Right cardiac atrium (tissue), 5 donors: ENCODE results near the gene BAIAP3. TPM values are rescaled to one million over a fixed set of nuclear protein-coding genes. Genes with fewer than 3 reads are reported as not detected.
"Not testable (repeated sequence)": the region's sequence is repeated elsewhere in the genome, so short reads cannot be mapped to it uniquely, and the experiment has no call there.

Experiments
- ATAC-seq, 2 donors: fragments of 200-7000 bp; cut with Tn5 transposase; one replicate each; pipeline versions ENCODE4 v1.8.0 to v1.9.1; 2020; ENCODE audit warnings: moderate library complexity in 2 of 2, mild to moderate bottlenecking in 1 of 2
- DNase-seq, 3 donors: peaks; one replicate each; pipeline ENCODE4 v3.0.0-alpha.2; 2020
- H3K27ac ChIP-seq: one replicate; pipeline ENCODE4 v1.5.1; 2013; ENCODE audit warnings: mild to moderate bottlenecking, low read length, control low read depth, moderate library complexity
- H3K27me3 ChIP-seq: one replicate; pipeline ENCODE4 v1.6.1; 2013; ENCODE audit not compliant: control insufficient read depth, insufficient read depth
- H3K4me1 ChIP-seq: one replicate; pipeline ENCODE4 v1.6.1; 2013; ENCODE audit warnings: low read length; ENCODE audit not compliant: control insufficient read depth, insufficient read depth
- H3K4me3 ChIP-seq: one replicate; pipeline ENCODE4 v1.5.1; 2013; ENCODE audit warnings: low read length, control low read depth
- H3K9me3 ChIP-seq: one replicate; pipeline ENCODE4 v1.6.1; 2013; ENCODE audit warnings: low read length; ENCODE audit not compliant: control insufficient read depth
- WGBS: extraction: QIAGEN DNeasy Blood & Tissue Kit; methylation state at CpG from one replicate; pipeline ENCODE4 v1.1.7; 2013; 5-methylcytosine and 5-hydroxymethylcytosine counted together
- intact Hi-C, 4 donors: fragments of 100-400 bp; cut with DNase I; formaldehyde crosslinking; loops; one replicate each; pipeline versions ENCODE4 v1.11.0 to v1.14.0; 2022 to 2023
- polyA plus RNA-seq: library from polyadenylated mRNA; stranded (reverse); fragments of 200-250 nt; gene quantifications from one replicate; pipeline ENCODE4 v1.2.3, GENCODE V29; 2013
- total RNA-seq, 4 donors: library from RNA; stranded (reverse); fragmentation: NEBNext Ultra II Directional; extraction: Animal tissue kit (Norgen Biotek cat#: 25700); gene quantifications; one replicate each; pipeline ENCODE4 v1.2.1, GENCODE V29; 2021
- donor health status: healthy with polysubstance abuse.
- donor health status: DM: no; HTN: yes; CAD: no.
- donor health status: DM: no; HTN: no; CAD: no.
- donor health status: DM: no; HTN: yes; CAD: no; lungs with severe emphysema.
- donor health status: DM: yes; HTN: yes; CAD: no.

The BAIAP3 gene
- total and polyA plus RNA-seq, 5 donors: 0.53 to 2.7 (median 1.8) TPM

GRCh38 chr16:1328136-1328535 lies 5.3 kb upstream of the BAIAP3 start:
- H3K4me1 ChIP-seq, H3K4me3 ChIP-seq, H3K27ac ChIP-seq, DNase-seq, H3K9me3 ChIP-seq, H3K27me3 ChIP-seq, intact Hi-C loops, ATAC-seq: not testable (repeated sequence)
- 89% methylated on average over 20 of the region's 20 CpGs for WGBS

GRCh38 chr16:1328961-1329360 lies 4.5 kb upstream of the BAIAP3 start:
- H3K27me3 ChIP-seq, H3K9me3 ChIP-seq, H3K27ac ChIP-seq, H3K4me3 ChIP-seq, DNase-seq, intact Hi-C loops, H3K4me1 ChIP-seq, ATAC-seq: not testable (repeated sequence)
- WGBS: 93% methylated on average over 10 of the region's 10 CpGs

- WGBS: 67% methylated on average over 17 of the region's 17 CpGs
- no peaks in the 10 kb centered on the region for H3K4me1 ChIP-seq
- DNase-seq: no peak
- no peaks in the 10 kb centered on the region for H3K27me3 ChIP-seq
- ATAC-seq: no peak
- H3K4me3 ChIP-seq: no peak overlapping the region
- H3K27ac ChIP-seq: no peak overlapping the region
- H3K9me3 ChIP-seq: no peaks in the 10 kb centered on the region
- intact Hi-C loops: loop anchor here in 1 of 4 donors (10.0 kb wide), 1 partner anchor 64 kb away; no protein-coding TSS in a partner anchor
These were observed 3.1 kb upstream of the BAIAP3 start for GRCh38 chr16:1330260-1330914.

GRCh38 chr16:1330931-1331711 lies 2.3 kb upstream of the BAIAP3 start:
- Histone ChIP-seq H3K27me3 (no peaks in the 10 kb centered on the region), H3K9me3 (no peaks in the 10 kb centered on the region), H3K27ac (no peak overlapping the region), H3K4me1 (no peaks in the 10 kb centered on the region), H3K4me3 (peak overlapping the region; percentile 49)
- ATAC-seq: no peak
- intact Hi-C loops: loop anchor here in 1 of 4 donors (10.0 kb wide), 1 partner anchor 64 kb away; no protein-coding TSS in a partner anchor
- DNase-seq: no peak
- 49% methylated on average over 22 of the region's 22 CpGs for WGBS

GRCh38 chr16:1331712-1332617 lies 1.5 kb upstream of the BAIAP3 start:
- peak; percentile 4 to 17 for ATAC-seq
- H3K4me3 ChIP-seq: peak overlapping the region; percentile 49
- WGBS: 3% methylated on average over 34 of the region's 34 CpGs
- H3K9me3 ChIP-seq: no peaks in the 10 kb centered on the region
- no peaks in the 10 kb centered on the region for H3K4me1 ChIP-seq
- no peaks in the 10 kb centered on the region for H3K27me3 ChIP-seq
- DNase-seq: peak; percentile 58 to 79 (median 78)
- H3K27ac ChIP-seq: peak overlapping the region; percentile 2
- intact Hi-C loops: loop anchor here in 1 of 4 donors (10.0 kb wide), 1 partner anchor 63 kb away; no protein-coding TSS in a partner anchor

GRCh38 chr16:1332618-1333148 lies 762 bp upstream of the BAIAP3 start:
- ATAC-seq: peak; percentile 2 to 4
- Histone ChIP-seq H3K27ac (no peak overlapping the region), H3K4me1 (no peaks in the 10 kb centered on the region), H3K9me3 (no peaks in the 10 kb centered on the region), H3K27me3 (no peaks in the 10 kb centered on the region), H3K4me3 (peak overlapping the region; percentile 49)
- intact Hi-C loops: loop anchor here in 1 of 4 donors (10.0 kb wide), 1 partner anchor 62 kb away; no protein-coding TSS in a partner anchor
- DNase-seq: no peak
- 5% methylated on average over 26 of the region's 26 CpGs for WGBS

GRCh38 chr16:1333854-1334700 lies 632 bp downstream of the BAIAP3 start:
- no peaks in the 10 kb centered on the region for H3K4me1 ChIP-seq
- WGBS: 2% methylated on average over 78 of the region's 78 CpGs
- H3K27me3 ChIP-seq: no peaks in the 10 kb centered on the region
- no peak for ATAC-seq
- intact Hi-C loops: loop anchor here in 1 of 4 donors (10.0 kb wide), 1 partner anchor 61 kb away; no protein-coding TSS in a partner anchor
- no peak for DNase-seq
- H3K27ac ChIP-seq: no peak overlapping the region
- no peaks in the 10 kb centered on the region for H3K9me3 ChIP-seq
- peak overlapping the region; percentile 49 for H3K4me3 ChIP-seq

GRCh38 chr16:1334739-1335138 lies 1.3 kb downstream of the BAIAP3 start:
- Histone ChIP-seq H3K9me3 (no peaks in the 10 kb centered on the region), H3K4me1 (no peaks in the 10 kb centered on the region), H3K27me3 (no peaks in the 10 kb centered on the region), H3K4me3 (no peak overlapping the region), H3K27ac (no peak overlapping the region)
- intact Hi-C loops: loop anchor here in 1 of 4 donors (10.0 kb wide), 1 partner anchor 60 kb away; no protein-coding TSS in a partner anchor
- DNase-seq (no peak), ATAC-seq (no peak)
- WGBS: 36% methylated on average over 9 of the region's 9 CpGs

GRCh38 chr16:1335211-1335971 lies 1.9 kb downstream of the BAIAP3 start:
- no peaks in the 10 kb centered on the region for H3K4me1 ChIP-seq
- ATAC-seq (no peak), DNase-seq (no peak)
- 50% methylated on average over 16 of the region's 16 CpGs for WGBS
- intact Hi-C loops: loop anchor here in 1 of 4 donors (10.0 kb wide), 1 partner anchor 59 kb away; no protein-coding TSS in a partner anchor
- H3K27me3 ChIP-seq: no peaks in the 10 kb centered on the region
- no peak overlapping the region for H3K27ac ChIP-seq
- no peak overlapping the region for H3K4me3 ChIP-seq
- H3K9me3 ChIP-seq: no peaks in the 10 kb centered on the region
